DOHH2 (cell line): ENCODE results near the gene FBXO45.
"Not testable (repeated sequence)": the region's sequence is repeated elsewhere in the genome, so short reads cannot be mapped to it uniquely, and the experiment has no call there.

Source experiments
- H3F3A ChIP-seq: fragments of 200-600 bp; sonication (generic), shearing (Covaris generic); 2 replicates; pipeline ENCODE4 v1.6.0; 2016; ENCODE audit warnings: antibody characterized with exemption, mild to moderate bottlenecking; ENCODE audit not compliant: control insufficient read depth, insufficient read depth
- H3K27ac ChIP-seq: fragments of 200-600 bp; sonication (generic); 2 replicates; pipeline ENCODE4 v1.5.1; 2014; ENCODE audit warnings: low read depth, mild to moderate bottlenecking, low read length, moderate library complexity
- H3K27me3 ChIP-seq: fragments of 200-600 bp; sonication (generic); 2 replicates; pipeline ENCODE4 v1.6.1; 2014; ENCODE audit warnings: mild to moderate bottlenecking, low read length, mixed read lengths; ENCODE audit not compliant: control insufficient read depth
- H3K36me3 ChIP-seq: fragments of 200-600 bp; sonication (generic); 2 replicates; pipeline ENCODE4 v1.6.1; 2014; ENCODE audit warnings: mild to moderate bottlenecking, low read length, moderate library complexity, mixed read lengths; ENCODE audit not compliant: control insufficient read depth
- H3K4me1 ChIP-seq: fragments of 200-600 bp; sonication (generic); 2 replicates; pipeline ENCODE4 v1.6.1; 2014; ENCODE audit warnings: mild to moderate bottlenecking, low read length, mixed read lengths; ENCODE audit not compliant: control insufficient read depth
- H3K4me2 ChIP-seq: fragments of 200-600 bp; sonication (generic); 2 replicates; pipeline ENCODE4 v1.6.0; 2014; ENCODE audit warnings: mild to moderate bottlenecking, low read length, moderate library complexity
- H3K4me3 ChIP-seq: fragments of 200-600 bp; sonication (generic); 2 replicates; pipeline ENCODE4 v1.5.1; 2014; ENCODE audit warnings: mild to moderate bottlenecking, low read length, mixed read lengths
- H3K79me2 ChIP-seq: fragments of 200-600 bp; sonication (generic); 2 replicates; pipeline ENCODE4 v1.6.1; 2014; ENCODE audit warnings: mild to moderate bottlenecking, low read length, mixed read lengths; ENCODE audit not compliant: control insufficient read depth
- H3K9me2 ChIP-seq: fragments of 200-600 bp; sonication (generic); replicated peaks from 2 replicates; pipeline ENCODE4 v1.6.1; 2014; ENCODE audit warnings: mild to moderate bottlenecking, low read length, mixed read lengths; ENCODE audit not compliant: control insufficient read depth
- H3K9me3 ChIP-seq: fragments of 200-600 bp; sonication (generic); 2 replicates; pipeline ENCODE4 v1.6.1; 2014; ENCODE audit warnings: antibody characterized with exemption, low read length, mixed read lengths; ENCODE audit not compliant: control insufficient read depth, insufficient read depth
- H4K20me1 ChIP-seq: fragments of 200-600 bp; sonication (generic); 2 replicates; pipeline ENCODE4 v1.6.0; 2014; ENCODE audit warnings: low read depth, mild to moderate bottlenecking, antibody characterized with exemption, low read length, moderate library complexity; ENCODE audit not compliant: control insufficient read depth, insufficient read depth
- EZH2phosphoT487 ChIP-seq: fragments of 200-600 bp; sonication (generic); IDR thresholded peaks from 2 replicates; pipeline ENCODE4 v1.6.1; 2017; ENCODE audit warnings: borderline replicate concordance, mild to moderate bottlenecking, antibody characterized with exemption, low read length, moderate library complexity, mixed read lengths
- TF ChIP-seq, protein P1 (sequence below): fragments of 200-600 bp; sonication (generic); IDR thresholded peaks from one replicate; pipeline ENCODE4 v1.5.1; 2014; ENCODE audit warnings: antibody characterized with exemption, mild to moderate bottlenecking, low read depth, low read length; ENCODE audit not compliant: poor library complexity, severe bottlenecking

FBXO45 gene

DNA sequence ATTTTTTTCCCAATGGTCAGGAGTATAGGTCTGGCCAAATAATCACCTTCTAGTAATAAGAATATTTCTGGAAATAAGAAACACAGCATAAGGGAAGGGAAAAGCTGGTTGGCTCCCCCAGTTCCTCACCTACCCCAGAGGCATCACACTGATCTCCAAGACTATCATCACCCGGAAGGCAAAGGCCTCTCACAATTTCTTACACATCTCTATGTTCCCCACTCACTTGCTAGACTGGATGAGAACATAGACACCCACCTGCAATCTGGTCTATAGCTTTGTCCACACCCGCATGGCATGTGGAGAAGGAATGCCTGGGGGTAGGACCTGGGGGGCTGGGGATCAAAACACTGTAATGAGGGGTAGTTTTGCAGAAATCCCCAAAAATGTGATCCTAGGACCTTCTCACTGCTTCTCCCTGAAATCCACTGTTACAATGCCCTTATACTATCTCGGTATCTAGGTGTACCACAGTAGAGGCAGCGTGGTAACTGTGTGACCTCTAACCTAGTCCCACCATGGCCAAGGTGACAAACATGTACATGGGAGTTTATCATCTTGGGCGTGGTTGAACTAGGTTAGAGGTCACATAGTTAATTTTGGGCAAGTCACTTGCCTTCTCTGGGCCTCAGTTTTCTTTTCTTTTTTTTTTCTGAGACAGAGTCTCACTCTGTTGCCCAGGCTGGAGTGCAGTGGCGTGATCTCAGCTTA lies 41.5 kb downstream of the FBXO45 start:
- Histone ChIP-seq H3K36me3 (no peaks in the 10 kb centered on the region), H3K9me2 (no peaks in the 10 kb centered on the region), H3K27ac (no peak overlapping the region), H3K4me2 (peak overlapping the region; percentile 61), H3F3A (no peaks in the 10 kb centered on the region), H4K20me1 (no peaks in the 10 kb centered on the region), H3K4me1 (peaks cover 19% of the 10 kb centered on the region), H3K27me3 (no peaks in the 10 kb centered on the region), H3K9me3 (no peaks in the 10 kb centered on the region), H3K4me3 (peak overlapping the region; percentile 49), H3K79me2 (no peaks in the 10 kb centered on the region)
- TF ChIP-seq, protein P1, sequence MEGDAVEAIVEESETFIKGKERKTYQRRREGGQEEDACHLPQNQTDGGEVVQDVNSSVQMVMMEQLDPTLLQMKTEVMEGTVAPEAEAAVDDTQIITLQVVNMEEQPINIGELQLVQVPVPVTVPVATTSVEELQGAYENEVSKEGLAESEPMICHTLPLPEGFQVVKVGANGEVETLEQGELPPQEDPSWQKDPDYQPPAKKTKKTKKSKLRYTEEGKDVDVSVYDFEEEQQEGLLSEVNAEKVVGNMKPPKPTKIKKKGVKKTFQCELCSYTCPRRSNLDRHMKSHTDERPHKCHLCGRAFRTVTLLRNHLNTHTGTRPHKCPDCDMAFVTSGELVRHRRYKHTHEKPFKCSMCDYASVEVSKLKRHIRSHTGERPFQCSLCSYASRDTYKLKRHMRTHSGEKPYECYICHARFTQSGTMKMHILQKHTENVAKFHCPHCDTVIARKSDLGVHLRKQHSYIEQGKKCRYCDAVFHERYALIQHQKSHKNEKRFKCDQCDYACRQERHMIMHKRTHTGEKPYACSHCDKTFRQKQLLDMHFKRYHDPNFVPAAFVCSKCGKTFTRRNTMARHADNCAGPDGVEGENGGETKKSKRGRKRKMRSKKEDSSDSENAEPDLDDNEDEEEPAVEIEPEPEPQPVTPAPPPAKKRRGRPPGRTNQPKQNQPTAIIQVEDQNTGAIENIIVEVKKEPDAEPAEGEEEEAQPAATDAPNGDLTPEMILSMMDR: no peak
- no peak for TF ChIP-seq EZH2phosphoT487

DNA sequence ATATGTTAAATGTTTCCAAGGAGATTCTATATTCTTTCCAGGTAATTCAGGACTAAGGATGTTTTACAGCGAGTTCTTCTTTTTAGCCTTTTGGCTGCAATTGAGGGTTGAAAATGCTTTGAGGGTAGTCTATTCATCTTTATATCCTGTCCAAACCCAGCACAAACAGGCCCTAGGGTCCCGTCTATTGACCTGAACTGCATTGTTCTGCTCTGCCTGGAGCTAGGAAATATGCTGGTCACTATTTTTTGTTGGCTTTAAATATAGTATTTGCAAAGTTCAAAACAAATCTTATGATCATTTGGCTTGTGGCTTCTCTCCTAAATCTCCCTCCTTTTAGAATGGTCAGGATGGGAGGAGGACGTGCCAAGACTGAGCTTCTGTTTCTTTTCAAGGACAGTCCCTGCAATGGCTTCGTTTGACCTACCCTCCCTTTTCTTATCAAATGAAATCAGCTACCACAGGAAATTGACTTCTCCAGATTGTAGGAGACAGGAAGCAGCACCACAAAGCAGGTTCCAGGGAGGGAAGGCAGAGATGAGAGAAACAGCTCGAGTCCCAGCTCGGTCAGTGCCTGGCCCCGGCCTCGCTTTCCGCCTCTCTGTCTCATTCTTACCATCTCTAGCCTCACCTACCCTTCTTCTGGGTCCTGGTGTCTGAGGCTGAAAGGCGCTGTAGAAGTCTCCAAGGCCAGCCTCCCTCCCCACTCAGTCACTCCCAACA lies 43.5 kb downstream of the FBXO45 start:
- Histone ChIP-seq H3K27me3 (no peaks in the 10 kb centered on the region), H3K4me3 (no peak overlapping the region), H3F3A (no peaks in the 10 kb centered on the region), H3K4me1 (peaks cover 20% of the 10 kb centered on the region), H3K4me2 (no peak overlapping the region), H3K36me3 (no peaks in the 10 kb centered on the region), H3K27ac (no peak overlapping the region), H4K20me1 (no peaks in the 10 kb centered on the region), H3K9me2 (no peaks in the 10 kb centered on the region), H3K79me2 (no peaks in the 10 kb centered on the region), H3K9me3 (no peaks in the 10 kb centered on the region)
- TF ChIP-seq EZH2phosphoT487: no peak
- TF ChIP-seq, protein P1: no peak

- H4K20me1 ChIP-seq, H3K4me3 ChIP-seq, H3K79me2 ChIP-seq, H3K27ac ChIP-seq, H3K4me2 ChIP-seq, H3F3A ChIP-seq, H3K9me3 ChIP-seq, H3K27me3 ChIP-seq, H3K36me3 ChIP-seq, H3K9me2 ChIP-seq: not testable (repeated sequence)
- H3K4me1 ChIP-seq: peaks cover 14% of the 10 kb centered on the region
Observed at GRCh38 chr3:196615234-196615633, 46.8 kb downstream of the FBXO45 start.

DNA sequence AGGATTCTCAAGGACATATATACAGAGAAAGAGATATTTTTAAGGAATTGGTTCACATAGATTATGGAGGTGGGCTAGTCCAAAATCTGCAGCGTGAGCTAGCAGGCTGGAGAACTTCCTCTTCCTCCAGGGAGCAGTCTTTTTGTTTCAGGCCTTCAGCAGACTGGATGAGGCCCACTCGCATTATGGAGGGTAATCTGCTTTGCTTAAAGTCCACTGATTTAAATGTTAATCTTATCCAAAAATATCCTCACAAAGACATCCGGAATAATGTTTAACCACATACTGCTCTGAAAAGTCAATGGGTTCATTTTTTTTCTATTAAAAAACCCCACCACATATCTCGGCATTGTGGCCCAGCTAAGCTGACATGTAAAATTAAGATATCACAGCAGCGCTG lies 48.8 kb downstream of the FBXO45 start:
- H3K36me3 ChIP-seq: no peaks in the 10 kb centered on the region
- TF ChIP-seq, protein P1: no peak
- TF ChIP-seq EZH2phosphoT487: no peak
- H3K27ac ChIP-seq: 0 out of 2 replicates have a peak overlapping the region, but pooled peaks have one; percentile 11
- H3K4me3 ChIP-seq: 0 out of 2 replicates have a peak overlapping the region, but pooled peaks have one; percentile 9
- H4K20me1 ChIP-seq: no peaks in the 10 kb centered on the region
- no peaks in the 10 kb centered on the region for H3K9me3 ChIP-seq
- peaks cover 14% of the 10 kb centered on the region for H3K4me1 ChIP-seq
- H3K79me2 ChIP-seq: no peaks in the 10 kb centered on the region
- no peaks in the 10 kb centered on the region for H3K9me2 ChIP-seq
- peak overlapping the region; percentile 50 for H3K4me2 ChIP-seq
- H3K27me3 ChIP-seq: no peaks in the 10 kb centered on the region
- no peaks in the 10 kb centered on the region for H3F3A ChIP-seq
